Measurements from ENCODE around the gene PTPN6.

Gene PTPN6

GRCh38 chr12:6917491-6918231 lies 33.5 kb upstream of the PTPN6 start:
- no peak overlapping the region for H3K4me3 Mint-ChIP-seq
- peaks cover 29% of the 10 kb centered on the region for H3K4me1 Mint-ChIP-seq (ENCODE audit: low read depth)
- no peaks in the 10 kb centered on the region for H3K9me3 Mint-ChIP-seq (ENCODE audit: low read depth)
- peaks cover 2% of the 10 kb centered on the region for H3K36me3 Mint-ChIP-seq
- H3K27me3 Mint-ChIP-seq: no peaks in the 10 kb centered on the region
- H3K27ac Mint-ChIP-seq: no peak overlapping the region

DNA sequence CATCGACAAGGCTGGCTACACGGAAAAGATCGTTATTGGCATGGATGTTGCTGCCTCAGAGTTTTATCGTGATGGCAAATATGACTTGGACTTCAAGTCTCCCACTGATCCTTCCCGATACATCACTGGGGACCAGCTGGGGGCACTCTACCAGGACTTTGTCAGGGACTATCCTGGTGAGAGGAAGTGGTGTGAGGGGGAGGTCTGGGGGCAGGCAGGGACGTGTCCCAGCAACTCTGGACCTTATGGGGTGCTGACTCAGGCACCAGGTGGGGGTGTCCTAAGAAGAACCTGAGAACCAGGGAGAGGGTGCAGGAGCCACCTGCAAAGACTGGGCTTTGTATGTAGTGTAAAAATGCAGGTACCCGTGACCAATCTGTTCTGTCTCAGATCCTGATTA lies 31.6 kb upstream of the PTPN6 start:
- H3K4me3 Mint-ChIP-seq: no peak overlapping the region
- H3K4me1 Mint-ChIP-seq (ENCODE audit: low read depth): peaks cover 25% of the 10 kb centered on the region
- H3K36me3 Mint-ChIP-seq: peaks cover 2% of the 10 kb centered on the region
- no peaks in the 10 kb centered on the region for H3K9me3 Mint-ChIP-seq (ENCODE audit: low read depth)
- no peak overlapping the region for H3K27ac Mint-ChIP-seq
- no peaks in the 10 kb centered on the region for H3K27me3 Mint-ChIP-seq

GRCh38 chr12:6921539-6921938 lies 29.6 kb upstream of the PTPN6 start:
- Mint-ChIP-seq H3K4me3 (no peak overlapping the region), H3K36me3 (peaks cover 2% of the 10 kb centered on the region), H3K9me3 (ENCODE audit: low read depth) (no peaks in the 10 kb centered on the region), H3K27me3 (no peaks in the 10 kb centered on the region), H3K4me1 (ENCODE audit: low read depth) (peaks cover 18% of the 10 kb centered on the region), H3K27ac (peak overlapping the region; percentile 16)

DNA sequence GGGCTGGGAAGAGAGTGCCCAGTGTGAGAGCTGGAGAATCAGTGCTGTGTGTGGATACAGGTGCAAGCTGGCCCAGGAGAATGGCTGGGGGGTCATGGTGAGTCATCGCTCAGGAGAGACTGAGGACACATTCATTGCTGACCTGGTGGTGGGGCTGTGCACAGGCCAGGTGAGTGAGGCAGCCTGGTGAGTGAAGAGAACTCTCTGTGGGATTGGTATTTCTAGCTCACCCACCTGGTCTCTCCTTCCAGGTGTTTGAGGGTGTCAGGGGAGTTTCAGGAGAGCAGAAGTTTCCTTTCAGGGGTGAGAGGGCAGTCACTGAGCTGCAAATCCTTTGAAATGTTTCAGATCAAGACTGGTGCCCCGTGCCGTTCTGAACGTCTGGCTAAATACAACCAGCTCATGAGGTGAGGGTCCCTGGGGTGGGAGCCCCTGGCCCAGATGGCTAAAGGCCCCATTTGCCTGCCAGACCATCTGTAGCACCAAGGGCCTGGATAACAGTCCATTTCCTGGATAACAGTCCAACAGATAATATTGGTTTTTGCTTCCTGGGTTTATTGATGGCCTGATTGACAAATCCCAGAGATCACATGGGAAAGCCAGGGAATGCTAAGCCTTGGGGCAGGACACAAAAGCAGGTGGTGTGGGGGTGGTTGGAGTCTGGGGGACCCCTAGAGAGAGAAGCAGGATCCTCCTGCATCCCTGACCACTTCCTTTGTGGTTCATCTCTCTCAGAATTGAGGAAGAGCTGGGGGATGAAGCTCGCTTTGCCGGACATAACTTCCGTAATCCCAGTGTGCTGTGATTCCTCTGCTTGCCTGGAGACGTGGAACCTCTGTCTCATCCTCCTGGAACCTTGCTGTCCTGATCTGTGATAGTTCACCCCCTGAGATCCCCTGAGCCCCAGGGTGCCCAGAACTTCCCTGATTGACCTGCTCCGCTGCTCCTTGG lies 28.9 kb upstream of the PTPN6 start:
- Mint-ChIP-seq H3K27me3 (no peaks in the 10 kb centered on the region), H3K4me1 (ENCODE audit: low read depth) (peaks cover 22% of the 10 kb centered on the region), H3K4me3 (no peak overlapping the region), H3K36me3 (peaks cover 2% of the 10 kb centered on the region), H3K9me3 (ENCODE audit: low read depth) (no peaks in the 10 kb centered on the region), H3K27ac (no peak overlapping the region)

DNA sequence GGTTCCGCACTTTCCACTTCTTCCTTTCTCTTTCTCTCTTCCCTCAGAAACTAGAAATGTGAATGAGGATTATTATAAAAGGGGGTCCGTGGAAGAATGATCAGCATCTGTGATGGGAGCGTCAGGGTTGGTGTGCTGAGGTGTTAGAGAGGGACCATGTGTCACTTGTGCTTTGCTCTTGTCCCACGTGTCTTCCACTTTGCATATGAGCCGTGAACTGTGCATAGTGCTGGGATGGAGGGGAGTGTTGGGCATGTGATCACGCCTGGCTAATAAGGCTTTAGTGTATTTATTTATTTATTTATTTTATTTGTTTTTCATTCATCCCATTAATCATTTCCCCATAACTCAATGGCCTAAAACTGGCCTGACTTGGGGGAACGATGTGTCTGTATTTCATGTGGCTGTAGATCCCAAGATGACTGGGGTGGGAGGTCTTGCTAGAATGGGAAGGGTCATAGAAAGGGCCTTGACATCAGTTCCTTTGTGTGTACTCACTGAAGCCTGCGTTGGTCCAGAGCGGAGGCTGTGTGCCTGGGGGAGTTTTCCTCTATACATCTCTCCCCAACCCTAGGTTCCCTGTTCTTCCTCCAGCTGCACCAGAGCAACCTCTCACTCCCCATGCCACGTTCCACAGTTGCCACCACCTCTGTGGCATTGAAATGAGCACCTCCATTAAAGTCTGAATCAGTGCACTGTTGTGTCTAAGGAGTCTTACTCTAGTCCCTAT lies 28.0 kb upstream of the PTPN6 start:
- Mint-ChIP-seq H3K36me3 (peaks cover 2% of the 10 kb centered on the region), H3K27me3 (no peaks in the 10 kb centered on the region), H3K4me3 (no peak overlapping the region), H3K9me3 (ENCODE audit: low read depth) (no peaks in the 10 kb centered on the region), H3K27ac (peak overlapping the region; percentile 46), H3K4me1 (ENCODE audit: low read depth) (peaks cover 22% of the 10 kb centered on the region)

- Mint-ChIP-seq H3K36me3 (peaks cover 2% of the 10 kb centered on the region), H3K27me3 (no peaks in the 10 kb centered on the region), H3K9me3 (ENCODE audit: low read depth) (no peaks in the 10 kb centered on the region), H3K27ac (peak overlapping the region; percentile 72), H3K4me3 (no peak overlapping the region), H3K4me1 (ENCODE audit: low read depth) (peaks cover 26% of the 10 kb centered on the region)
Measured at GRCh38 chr12:6923851-6924250, 27.3 kb upstream of the PTPN6 start.

DNA sequence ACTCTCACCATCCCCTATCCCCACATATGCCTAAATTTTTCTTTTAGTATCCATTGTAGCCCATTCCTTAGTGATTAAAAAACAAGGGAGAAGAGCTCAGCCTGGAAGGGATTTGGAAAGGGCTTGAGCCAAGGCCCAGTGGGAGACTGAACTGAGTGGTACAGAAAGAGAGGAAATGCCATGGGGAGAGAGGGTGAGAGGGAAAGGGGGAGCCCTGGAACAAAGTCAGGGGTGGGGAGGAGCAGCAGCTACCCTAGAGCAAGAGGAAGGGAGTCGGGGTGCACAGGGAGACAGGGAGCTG lies 26.0 kb upstream of the PTPN6 start:
- Mint-ChIP-seq H3K4me1 (ENCODE audit: low read depth) (peaks cover 39% of the 10 kb centered on the region), H3K9me3 (ENCODE audit: low read depth) (no peaks in the 10 kb centered on the region), H3K36me3 (no peaks in the 10 kb centered on the region), H3K4me3 (no peak overlapping the region), H3K27me3 (no peaks in the 10 kb centered on the region), H3K27ac (no peak overlapping the region)

DNA sequence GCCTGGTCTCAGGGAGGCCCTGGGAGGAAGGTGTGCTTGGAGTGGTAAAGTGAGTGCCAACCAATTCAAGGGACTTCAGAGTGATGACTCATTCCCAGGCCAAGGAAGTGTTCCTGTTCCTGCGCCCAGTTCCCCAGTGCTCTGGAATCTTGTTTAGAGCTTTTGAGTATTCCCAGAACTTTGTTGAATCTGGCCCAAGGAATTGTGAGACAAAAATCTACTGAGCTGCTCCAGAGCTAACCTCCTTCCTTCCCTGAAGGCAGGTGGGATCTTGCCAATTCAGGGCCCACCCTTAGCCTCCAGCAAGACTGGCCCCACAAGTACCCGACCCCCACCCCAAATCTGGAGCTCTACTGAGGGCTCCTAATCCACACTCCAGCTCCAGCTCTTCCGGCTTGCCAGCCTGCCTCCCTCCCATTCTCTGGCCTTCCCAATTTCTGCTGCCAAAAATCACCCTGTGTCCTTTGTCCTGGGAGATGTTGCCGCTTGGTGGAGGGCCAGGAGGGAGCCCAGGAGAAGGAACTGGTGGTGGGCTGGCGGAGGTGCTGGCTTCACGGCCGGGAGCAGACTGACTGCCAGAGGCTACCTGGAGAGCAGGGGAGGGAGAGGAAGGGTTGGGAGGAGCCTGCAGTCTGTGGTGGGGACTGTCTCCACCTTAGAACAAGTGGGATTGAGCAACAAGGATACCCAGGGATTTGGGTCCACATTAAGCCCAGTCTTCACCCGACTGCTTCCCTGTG lies 25.4 kb upstream of the PTPN6 start:
- peak overlapping the region; percentile 28 for H3K27ac Mint-ChIP-seq
- H3K4me3 Mint-ChIP-seq: no peak overlapping the region
- H3K36me3 Mint-ChIP-seq: no peaks in the 10 kb centered on the region
- peaks cover 42% of the 10 kb centered on the region for H3K4me1 Mint-ChIP-seq (ENCODE audit: low read depth)
- H3K9me3 Mint-ChIP-seq (ENCODE audit: low read depth): no peaks in the 10 kb centered on the region
- no peaks in the 10 kb centered on the region for H3K27me3 Mint-ChIP-seq

DNA sequence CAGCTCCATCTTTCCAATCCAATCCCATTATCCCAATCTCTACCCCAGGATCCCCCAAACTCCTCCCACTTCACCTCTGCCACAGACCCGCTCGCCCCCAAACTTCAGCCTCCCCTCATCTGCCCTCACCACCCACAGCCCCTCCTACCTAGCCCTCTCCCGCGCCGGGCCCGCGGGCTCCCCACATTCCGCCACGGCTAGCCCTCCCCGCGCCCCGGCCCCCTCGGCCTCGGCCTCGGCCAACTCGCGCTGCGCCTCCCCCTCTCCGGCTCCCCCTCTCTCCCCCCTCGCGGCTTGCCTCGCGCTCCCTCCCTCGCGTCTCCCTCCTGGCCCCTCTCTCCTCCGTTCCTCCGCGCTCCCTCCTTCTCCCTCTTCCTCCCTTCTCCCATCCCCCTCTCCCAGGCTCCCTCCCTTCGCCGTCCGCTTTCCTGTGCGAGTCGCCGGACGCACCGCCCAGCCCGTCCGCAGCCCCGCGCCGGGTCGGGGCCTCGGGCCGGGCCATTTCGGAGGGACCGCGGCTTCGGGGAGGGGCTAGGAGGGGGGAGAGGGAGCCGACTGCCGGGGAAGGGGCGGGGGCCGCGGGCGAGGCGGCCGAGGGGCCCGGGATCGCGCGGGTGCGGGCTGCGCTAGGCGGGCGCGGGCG lies 23.7 kb upstream of the PTPN6 start, which contains the start of gene ATN1:
Gene ATN1 (plus strand): TSS at position 581 of the 643 bp plus-strand sequence. CDS start 6,043 bp downstream, outside the sequence.
- Mint-ChIP-seq H3K27ac (peak within 1 kb of the TSS; percentile 96), H3K4me1 (ENCODE audit: low read depth) (peaks cover 53% of the 10 kb centered on the region)

DNA sequence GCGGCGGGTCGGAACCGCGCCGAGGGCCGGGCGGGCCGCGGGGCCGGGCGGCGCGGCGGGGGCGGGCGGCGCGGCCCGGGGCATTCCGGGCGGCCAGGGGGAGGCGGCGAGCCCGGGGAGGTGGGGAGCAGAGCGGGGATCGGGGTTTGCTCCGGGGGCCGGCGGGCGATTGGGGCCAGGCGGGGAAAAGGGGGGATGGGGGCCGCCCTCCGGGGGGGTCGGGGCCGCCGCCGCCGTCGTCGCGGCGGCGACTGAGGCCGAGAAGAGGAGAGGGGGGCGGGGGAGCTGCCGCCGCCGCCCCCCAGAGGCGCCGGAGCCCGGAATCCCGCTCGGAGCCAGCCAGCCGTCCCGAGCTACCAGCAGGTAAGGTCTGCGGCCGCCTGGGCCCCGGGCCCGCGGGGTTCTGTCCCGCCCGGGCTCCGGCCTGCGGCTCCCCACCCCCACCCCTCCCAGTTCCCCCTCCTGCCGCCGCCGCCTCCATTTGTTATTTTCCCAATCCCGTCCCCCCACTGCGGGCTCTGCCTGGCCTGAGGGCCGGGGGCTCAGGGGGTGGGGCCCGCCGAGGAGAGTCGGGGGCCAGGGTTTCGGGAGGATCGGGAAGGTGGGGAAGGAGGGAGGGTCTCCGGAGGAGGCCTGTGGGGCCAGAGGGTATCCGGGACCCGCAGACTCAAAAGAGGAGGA lies 23.0 kb upstream of the PTPN6 start:
- H3K4me1 Mint-ChIP-seq (ENCODE audit: low read depth): peaks cover 58% of the 10 kb centered on the region
- H3K36me3 Mint-ChIP-seq: no peaks in the 10 kb centered on the region
- H3K27ac Mint-ChIP-seq: peak overlapping the region; percentile 83
- H3K4me3 Mint-ChIP-seq: peak overlapping the region; percentile 85
- H3K27me3 Mint-ChIP-seq: no peaks in the 10 kb centered on the region
- H3K9me3 Mint-ChIP-seq (ENCODE audit: low read depth): no peaks in the 10 kb centered on the region

More for the DNA sequence above, 23.7 kb upstream of the PTPN6 start, which contains the start of gene ATN1:
- peak within 1 kb of the TSS; percentile 92 for H3K4me3 Mint-ChIP-seq
- no peaks in the 10 kb centered on the region for H3K27me3 Mint-ChIP-seq
- H3K36me3 Mint-ChIP-seq: no peaks in the 10 kb centered on the region
- H3K9me3 Mint-ChIP-seq (ENCODE audit: low read depth): no peaks in the 10 kb centered on the region

DNA sequence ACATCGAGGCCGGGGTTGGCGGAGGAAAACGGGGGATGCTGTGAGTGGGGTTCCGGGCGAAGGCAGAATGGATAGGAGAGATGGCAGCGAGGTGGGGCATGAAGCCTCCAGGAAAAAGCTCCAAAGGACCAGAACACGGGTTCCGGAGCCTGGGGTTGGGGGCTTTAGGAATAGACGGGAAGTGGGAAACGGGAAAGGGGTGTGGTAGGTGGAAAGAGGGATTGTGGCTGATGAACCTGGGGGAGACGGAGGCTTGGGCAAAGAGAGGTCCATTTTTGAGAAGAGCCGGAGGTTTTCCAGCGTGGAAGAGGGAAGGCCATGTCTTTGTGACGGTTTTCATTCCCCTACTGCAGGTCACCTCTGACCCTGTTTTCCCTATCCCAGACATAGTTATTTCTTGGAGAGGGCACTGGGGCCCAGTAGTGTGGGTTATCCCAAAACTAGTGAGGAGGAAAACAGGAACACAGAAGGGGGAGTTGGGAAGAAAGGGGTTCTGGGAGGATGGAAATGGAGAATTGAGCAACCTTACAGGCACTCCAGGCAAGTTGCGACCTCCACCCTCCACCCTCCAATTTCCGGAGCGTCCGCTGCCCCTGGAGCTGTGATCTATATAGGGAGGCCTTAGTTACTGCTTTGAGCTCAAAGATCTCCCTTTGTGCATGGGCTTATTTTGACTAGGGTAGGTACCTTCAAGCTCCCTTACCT lies 22.3 kb upstream of the PTPN6 start:
- peaks cover 63% of the 10 kb centered on the region for H3K4me1 Mint-ChIP-seq (ENCODE audit: low read depth)
- peaks cover under 1% of the 10 kb centered on the region for H3K36me3 Mint-ChIP-seq
- no peaks in the 10 kb centered on the region for H3K9me3 Mint-ChIP-seq (ENCODE audit: low read depth)
- H3K27me3 Mint-ChIP-seq: no peaks in the 10 kb centered on the region
- H3K27ac Mint-ChIP-seq: peak overlapping the region; percentile 83
- peak overlapping the region; percentile 85 for H3K4me3 Mint-ChIP-seq

DNA sequence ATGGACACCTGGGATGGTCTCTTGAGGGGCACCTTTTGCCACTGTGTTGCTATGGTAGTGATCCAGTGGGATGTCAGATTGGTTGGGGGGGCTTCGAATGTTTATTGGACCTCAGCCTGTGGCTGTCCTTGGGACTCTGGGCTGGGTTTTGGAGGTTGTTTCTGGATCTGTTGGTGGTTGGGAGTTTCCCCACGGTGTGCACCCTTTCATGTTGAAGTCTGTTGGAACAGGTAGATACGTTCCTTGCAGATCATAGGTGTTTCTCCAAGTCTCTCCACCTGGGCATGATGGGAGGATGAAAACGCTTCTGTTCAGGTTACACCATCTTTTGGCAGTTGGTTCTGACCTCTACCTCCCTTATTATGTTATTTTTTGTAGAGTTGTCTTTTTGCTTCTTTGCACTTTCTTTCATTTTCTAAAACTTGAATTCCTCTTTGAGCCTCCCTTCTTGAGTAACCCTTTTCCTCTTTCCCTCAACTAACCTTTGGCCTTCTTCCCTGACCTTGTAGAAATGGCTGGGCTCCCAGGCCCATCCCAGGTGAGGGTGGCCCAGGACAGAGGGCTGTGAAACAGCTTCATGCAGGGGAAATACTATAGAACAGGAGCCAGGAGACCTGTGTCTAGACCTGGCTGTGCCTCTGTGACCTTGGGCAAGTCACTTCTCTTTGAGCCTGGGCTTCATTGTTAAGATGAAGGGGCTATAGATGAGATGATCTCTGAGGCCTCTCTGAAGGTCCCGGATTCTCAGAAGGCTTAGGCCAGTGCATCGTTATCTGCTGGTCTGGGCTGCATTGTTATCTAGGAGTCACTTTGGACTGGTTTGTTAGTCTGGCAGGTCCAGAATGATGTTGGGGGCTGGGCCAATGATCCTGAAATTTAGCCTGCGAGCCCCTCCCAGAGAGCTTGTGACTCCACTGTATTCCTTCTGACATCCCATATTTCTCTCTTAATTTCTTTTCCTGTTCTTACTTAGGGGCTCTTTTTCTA lies 21.4 kb upstream of the PTPN6 start:
- H3K27ac Mint-ChIP-seq: peak overlapping the region; percentile 83
- peak overlapping the region; percentile 85 for H3K4me3 Mint-ChIP-seq
- peaks cover 2% of the 10 kb centered on the region for H3K36me3 Mint-ChIP-seq
- no peaks in the 10 kb centered on the region for H3K27me3 Mint-ChIP-seq
- H3K9me3 Mint-ChIP-seq (ENCODE audit: low read depth): no peaks in the 10 kb centered on the region
- H3K4me1 Mint-ChIP-seq (ENCODE audit: low read depth): peaks cover 63% of the 10 kb centered on the region

Data from activated naive CD8-positive, alpha-beta T cell (primary cell).